Nephron (organoid): ENCODE data around the gene PLA2G6.

ENCODE experiments used
- H3K27ac Mint-ChIP-seq, 3 experiments: 2 replicates each; pipeline ENCODE4 v1.8.0; 2020; ENCODE audit warnings: mixed read lengths in 3 of 3, mild to moderate bottlenecking in 2 of 3, moderate library complexity in 1 of 3
- H3K27me3 Mint-ChIP-seq: 2 replicates; pipeline ENCODE4 v1.8.0; 2021; ENCODE audit warnings: low read depth, mild to moderate bottlenecking, moderate library complexity, mixed read lengths
- H3K36me3 Mint-ChIP-seq: 2 replicates; pipeline ENCODE4 v1.8.0; 2020; ENCODE audit warnings: low read depth, mixed read lengths
- H3K4me1 Mint-ChIP-seq: 2 replicates; pipeline ENCODE4 v1.8.0; 2020; ENCODE audit warnings: mixed read lengths
- H3K4me3 Mint-ChIP-seq, 3 experiments: 2 replicates each; pipeline ENCODE4 v1.8.0; 2020; ENCODE audit warnings: mild to moderate bottlenecking in 3 of 3, mixed read lengths in 3 of 3, moderate library complexity in 2 of 3
- H3K9me3 Mint-ChIP-seq: 2 replicates; pipeline ENCODE4 v1.8.0; 2020; ENCODE audit warnings: mixed read lengths
- TF ChIP-seq, protein P1 (sequence below), 3 experiments: fragments of 200-600 bp; sonication (generic); IDR thresholded peaks; one replicate each; pipeline ENCODE4 v1.5.0; 2021; ENCODE audit warnings: antibody characterized with exemption in 3 of 3; ENCODE audit not compliant: unreplicated experiment in 3 of 3

PLA2G6 gene

DNA sequence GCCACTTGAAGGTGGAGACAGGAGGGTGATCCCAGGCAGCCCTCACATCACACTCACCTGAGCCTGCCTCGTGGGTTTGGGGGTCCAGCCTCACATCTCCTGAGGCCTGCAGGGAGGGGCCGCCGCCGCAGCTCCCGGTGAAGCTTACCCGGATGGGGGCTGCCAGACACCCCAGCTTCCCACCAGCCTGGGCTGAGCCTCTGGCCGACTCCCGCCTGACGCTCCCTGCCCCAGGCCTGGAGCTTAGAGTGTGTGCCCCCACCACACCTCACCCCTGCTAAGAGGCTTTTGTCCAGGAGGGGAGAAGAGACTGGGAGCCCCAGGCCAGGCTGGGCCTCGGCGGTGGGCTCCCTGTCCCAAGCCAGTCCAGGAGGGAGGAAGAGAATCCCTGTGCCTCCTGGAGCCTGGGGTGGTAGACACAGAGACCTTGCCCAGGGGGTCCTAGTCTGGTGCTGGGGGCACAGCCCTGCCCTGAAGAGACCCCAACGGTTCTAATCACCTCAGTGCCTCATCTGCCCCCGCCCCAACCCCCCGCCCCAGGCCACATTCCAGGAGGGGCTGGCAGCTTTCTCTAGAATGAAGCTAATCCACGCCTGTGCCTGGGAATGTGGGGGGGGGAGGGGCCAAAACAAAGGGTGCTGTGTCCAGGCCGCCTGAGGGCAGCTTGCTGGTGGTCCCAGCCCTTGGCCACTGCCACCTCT is 97.5 kb downstream of the PLA2G6 start, which contains the start of gene SLC16A8:
Gene SLC16A8, minus strand, starts transcription at position 254 of the 701 bp plus-strand sequence. CDS start 1,311 bp downstream, outside the sequence.
- Mint-ChIP-seq H3K4me1 (no peaks in the 10 kb centered on the region), H3K9me3 (no peaks in the 10 kb centered on the region), H3K4me3 (no peak within 1 kb of the TSS), H3K27ac (no peak within 1 kb of the TSS), H3K27me3 (peaks cover 18% of the 10 kb centered on the region), H3K36me3 (peaks cover 5% of the 10 kb centered on the region)
- TF ChIP-seq, protein P1, sequence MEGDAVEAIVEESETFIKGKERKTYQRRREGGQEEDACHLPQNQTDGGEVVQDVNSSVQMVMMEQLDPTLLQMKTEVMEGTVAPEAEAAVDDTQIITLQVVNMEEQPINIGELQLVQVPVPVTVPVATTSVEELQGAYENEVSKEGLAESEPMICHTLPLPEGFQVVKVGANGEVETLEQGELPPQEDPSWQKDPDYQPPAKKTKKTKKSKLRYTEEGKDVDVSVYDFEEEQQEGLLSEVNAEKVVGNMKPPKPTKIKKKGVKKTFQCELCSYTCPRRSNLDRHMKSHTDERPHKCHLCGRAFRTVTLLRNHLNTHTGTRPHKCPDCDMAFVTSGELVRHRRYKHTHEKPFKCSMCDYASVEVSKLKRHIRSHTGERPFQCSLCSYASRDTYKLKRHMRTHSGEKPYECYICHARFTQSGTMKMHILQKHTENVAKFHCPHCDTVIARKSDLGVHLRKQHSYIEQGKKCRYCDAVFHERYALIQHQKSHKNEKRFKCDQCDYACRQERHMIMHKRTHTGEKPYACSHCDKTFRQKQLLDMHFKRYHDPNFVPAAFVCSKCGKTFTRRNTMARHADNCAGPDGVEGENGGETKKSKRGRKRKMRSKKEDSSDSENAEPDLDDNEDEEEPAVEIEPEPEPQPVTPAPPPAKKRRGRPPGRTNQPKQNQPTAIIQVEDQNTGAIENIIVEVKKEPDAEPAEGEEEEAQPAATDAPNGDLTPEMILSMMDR (IDR thresholded peaks at IDR 0.05; ENCODE audit: unreplicated experiment in 3 of 3): no peak

DNA sequence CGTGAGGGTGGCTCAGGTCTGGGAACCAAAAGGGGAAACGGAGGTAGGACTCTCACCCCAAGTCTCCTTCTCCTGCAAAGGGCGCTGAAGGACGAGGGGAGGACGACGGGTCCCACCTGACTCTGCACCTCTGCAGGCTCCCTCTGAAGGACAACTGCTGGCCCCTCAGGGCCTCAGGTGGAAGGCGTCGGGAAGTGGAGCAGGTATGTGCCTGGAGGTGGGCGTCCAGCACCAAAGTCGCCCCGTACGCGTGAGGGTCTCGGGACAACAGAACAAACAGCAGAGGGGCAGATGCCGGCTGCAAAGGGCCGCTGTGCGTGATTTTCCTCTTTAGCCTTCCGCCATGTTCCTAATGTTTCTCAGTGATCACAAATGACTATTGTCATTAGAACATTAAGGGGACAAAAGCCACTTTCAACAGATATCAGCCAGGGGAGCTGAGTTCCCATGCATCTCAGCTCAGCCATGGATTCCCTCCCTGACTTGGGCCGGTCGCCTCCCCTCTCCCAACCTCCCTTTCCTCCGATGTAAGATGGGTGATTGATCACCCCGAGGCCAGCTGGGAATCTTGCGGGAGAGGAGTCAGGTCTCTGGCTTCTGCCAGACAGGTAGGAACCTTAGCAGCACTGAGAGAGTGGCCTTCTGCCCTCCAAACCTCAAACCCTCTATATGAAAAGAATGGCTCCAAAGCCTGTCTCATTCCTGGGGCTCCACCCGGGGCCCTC is 98.5 kb downstream of the PLA2G6 start:
- H3K4me1 Mint-ChIP-seq: no peaks in the 10 kb centered on the region
- peaks cover 5% of the 10 kb centered on the region for H3K36me3 Mint-ChIP-seq
- H3K4me3 Mint-ChIP-seq: no peak overlapping the region
- no peaks in the 10 kb centered on the region for H3K9me3 Mint-ChIP-seq
- peaks cover 17% of the 10 kb centered on the region for H3K27me3 Mint-ChIP-seq
- H3K27ac Mint-ChIP-seq: no peak overlapping the region
- TF ChIP-seq, protein P1 (IDR thresholded peaks at IDR 0.05; ENCODE audit: unreplicated experiment in 3 of 3): no peak

DNA sequence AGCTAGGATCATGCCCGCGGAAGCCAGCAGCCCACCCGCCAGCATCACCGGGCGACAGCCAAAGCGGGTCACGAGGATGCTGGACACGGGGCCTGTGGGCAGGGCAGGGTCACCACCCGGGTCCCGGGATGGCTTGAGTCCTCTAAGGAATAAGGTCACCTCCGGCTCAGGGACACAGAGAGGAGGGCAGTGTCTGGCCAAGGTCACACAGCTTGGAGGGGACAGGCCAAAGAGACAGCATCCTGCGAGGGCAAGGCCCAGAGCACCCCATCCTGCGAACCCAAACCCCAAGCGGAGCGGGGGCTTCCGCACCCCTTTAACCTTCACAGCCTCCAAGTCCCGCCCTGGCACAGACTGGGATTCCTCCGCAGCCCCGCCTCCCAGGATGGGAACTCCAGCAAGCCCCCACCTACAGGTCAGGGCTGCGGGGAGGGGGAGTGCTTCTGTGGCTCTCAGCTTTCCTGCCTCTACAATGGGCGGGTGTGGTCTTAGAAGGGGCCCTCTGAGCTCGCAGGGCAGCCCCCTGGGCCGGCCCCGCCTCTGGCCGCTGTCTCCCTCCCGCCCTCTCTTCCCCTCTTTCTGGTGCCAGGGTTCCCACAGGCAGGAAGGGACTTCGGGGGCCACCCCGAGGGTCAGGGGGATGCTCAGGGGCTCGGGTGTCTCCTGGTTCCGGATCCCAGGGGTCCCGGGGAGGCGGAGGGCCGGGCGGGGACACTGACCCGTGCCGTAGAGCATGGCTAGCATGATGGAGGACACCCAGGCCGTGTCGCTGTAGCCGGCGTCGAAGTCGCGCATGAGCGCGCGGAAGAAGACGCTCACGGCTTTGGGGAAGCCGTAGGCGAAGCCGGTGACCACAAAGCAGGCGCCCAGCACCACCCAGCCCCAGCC is 99.4 kb downstream of the PLA2G6 start:
- TF ChIP-seq, protein P1 (IDR thresholded peaks at IDR 0.05; ENCODE audit: unreplicated experiment in 3 of 3): no peak
- Mint-ChIP-seq H3K4me1 (no peaks in the 10 kb centered on the region), H3K4me3 (no peak overlapping the region), H3K36me3 (no peaks in the 10 kb centered on the region), H3K27ac (no peak overlapping the region), H3K27me3 (peaks cover 8% of the 10 kb centered on the region), H3K9me3 (no peaks in the 10 kb centered on the region)

DNA sequence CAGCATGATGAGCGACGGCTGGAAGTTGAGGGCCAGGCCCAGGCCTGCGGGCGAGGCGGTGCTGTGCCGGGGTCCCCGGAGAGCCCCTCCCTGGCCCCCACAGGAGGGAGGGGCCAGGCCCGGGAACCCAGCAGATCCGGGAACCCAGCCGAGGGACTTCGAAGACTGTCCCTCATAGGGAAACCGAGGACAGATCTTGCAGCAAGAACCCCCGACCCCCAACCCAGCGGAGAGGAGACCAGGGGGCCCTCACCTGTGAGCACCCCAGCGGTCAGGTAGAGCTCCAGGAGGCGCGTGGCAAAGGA is 100.0 kb downstream of the PLA2G6 start:
- H3K9me3 Mint-ChIP-seq: no peaks in the 10 kb centered on the region
- no peak overlapping the region for H3K27ac Mint-ChIP-seq
- H3K4me3 Mint-ChIP-seq: no peak overlapping the region
- H3K4me1 Mint-ChIP-seq: no peaks in the 10 kb centered on the region
- H3K27me3 Mint-ChIP-seq: peaks cover 8% of the 10 kb centered on the region
- TF ChIP-seq, protein P1 (IDR thresholded peaks at IDR 0.05; ENCODE audit: unreplicated experiment in 3 of 3): no peak
- H3K36me3 Mint-ChIP-seq: no peaks in the 10 kb centered on the region

DNA sequence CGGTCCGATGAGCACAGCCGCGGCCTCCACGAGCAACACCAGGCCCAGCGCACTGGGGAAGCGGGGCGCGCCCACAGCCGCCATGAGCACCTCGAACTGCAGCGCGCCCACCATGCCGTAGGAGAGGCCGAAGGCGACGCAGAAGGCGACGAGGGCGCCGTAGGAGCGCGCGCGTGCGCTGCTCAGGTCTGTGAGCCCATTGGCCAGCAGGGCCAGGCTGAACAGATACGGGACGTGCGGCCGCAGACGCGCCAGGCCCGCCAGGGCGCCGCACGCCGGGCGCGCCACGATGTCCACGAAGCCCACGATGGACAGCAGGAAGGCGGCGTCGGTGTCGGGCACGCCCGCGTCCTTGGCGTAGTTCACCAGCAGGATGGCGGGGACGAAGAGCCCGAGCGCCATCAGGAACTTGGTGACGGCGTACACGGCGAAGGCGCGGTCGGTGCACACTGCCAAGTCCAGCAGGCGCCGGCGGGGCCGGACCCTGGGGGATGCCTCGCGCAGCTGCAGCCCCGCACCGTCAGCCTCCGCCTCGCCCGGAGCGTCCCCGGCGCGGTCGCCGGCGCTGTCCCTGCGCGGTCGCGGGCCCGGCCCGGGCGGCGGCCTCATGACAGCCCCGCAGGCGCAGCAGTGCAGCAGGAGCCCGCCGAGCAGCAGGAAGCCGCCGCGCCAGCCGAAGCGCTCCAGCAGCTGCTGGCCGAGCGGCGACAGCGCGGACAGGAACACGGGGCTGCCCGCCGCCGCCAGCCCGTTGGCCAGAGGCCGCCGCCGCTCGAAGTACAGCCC is 100.6 kb downstream of the PLA2G6 start:
- Mint-ChIP-seq H3K4me1 (no peaks in the 10 kb centered on the region), H3K36me3 (no peaks in the 10 kb centered on the region), H3K27ac (no peak overlapping the region), H3K9me3 (no peaks in the 10 kb centered on the region), H3K27me3 (peaks cover 8% of the 10 kb centered on the region), H3K4me3 (no peak overlapping the region)
- TF ChIP-seq, protein P1 (IDR thresholded peaks at IDR 0.05; ENCODE audit: unreplicated experiment in 3 of 3): no peak
